Measurements from ENCODE around the gene MUSK.

Gene MUSK

DNA sequence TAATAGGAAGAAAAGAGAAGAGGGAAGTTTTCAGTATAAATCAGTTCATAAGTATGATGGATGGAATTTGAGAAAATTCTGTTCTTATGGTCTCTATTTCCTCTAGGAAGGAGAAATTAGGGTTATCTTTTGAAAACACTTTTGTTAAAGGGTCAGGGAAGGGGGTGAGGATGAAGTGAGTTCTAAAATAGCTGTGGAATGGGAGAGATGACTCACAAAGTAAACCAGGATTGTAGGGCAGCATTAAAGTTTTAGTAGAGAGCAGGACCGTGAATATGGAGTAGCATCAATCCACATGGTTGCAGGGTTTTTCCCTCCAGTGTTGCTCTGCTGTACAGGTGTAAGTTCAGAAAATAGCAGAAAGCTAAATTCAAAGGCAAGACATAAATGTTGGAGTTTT lies 32.4 kb downstream of the MUSK start:
- DNase-seq, result no peak

GRCh38 chr9:110703669-110704068 lies 35.1 kb downstream of the MUSK start:
- DNase-seq, result no peak

DNA sequence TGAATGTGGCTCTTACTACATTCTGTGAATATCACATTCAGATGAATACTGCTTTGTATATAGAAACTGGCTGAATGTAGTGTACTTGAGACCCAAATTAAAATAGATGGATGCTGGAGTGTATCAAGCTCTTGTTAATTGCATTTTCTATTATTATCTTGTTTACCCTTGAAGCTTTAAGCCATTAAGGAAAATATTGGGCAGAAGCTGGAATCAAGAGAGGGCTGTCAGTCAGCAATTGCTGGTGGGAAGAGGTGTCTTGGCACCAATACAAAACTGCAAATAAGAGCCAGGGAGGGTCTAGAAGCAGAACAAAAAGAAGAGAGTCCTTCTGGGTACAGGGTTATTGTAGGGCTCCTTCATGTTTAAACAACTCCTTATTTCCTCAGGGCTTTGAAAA lies 38.8 kb downstream of the MUSK start:
- no peak for DNase-seq

DNA sequence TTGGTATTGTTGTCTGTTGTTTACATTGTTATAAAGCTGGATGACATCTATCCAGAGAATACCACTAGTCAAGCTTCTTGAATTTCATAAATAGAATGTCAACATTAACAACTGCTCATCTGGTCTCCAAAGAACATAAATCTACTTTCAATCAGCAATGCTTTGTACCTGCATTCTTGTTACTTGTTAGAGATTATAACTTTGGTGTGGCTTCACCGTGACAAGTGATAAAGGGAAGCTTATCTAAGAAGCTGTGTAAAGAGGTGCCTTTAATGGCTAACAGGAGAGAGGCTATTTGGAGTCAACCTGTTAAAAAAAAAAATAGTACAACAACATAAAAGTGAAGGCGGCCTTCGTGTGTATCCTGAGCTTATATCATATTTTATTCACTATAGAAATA lies 41.8 kb downstream of the MUSK start:
- DNase-seq, result no peak

GRCh38 chr9:110712955-110713354 lies 44.4 kb downstream of the MUSK start:
- no peak for DNase-seq

DNA sequence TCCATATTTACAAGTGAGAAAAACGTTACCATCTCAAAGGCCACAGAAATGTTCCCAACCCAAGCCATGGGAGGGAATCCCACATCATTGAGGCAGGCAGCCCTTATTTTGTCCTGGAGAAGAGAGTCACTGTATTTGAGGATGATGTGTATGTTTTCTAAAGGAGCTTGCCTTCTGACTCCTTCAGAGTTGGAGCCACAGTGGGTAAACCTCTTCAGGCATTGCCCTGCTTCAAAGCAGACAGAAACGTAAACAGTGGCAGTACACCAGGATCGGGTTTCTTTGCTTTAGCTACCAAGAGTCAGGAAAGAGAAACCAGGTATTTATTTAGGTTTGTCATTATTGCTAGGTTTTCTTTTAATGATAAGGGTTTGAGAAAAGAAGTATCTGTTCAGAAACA lies 45.7 kb downstream of the MUSK start:
- DNase-seq, result peak; percentile 61 to 70

DNA sequence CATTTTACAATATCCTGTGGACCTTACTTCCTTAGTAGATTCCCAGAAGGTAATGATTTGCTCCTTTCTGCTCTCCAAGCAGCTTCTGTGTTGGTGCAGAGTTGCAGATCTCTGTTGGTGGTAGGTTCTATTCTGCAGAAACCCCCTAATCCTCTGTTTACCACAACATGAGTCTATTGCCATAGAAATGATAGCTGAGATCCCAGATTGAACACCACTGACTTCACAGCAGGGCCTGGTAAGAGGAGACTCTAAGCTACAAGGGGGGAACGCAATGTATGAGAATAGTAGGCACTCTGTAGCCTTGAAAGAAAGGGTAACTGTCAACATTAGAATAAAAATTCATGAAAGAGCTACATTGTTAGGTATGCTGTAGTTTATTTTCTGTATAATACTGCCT lies 59.5 kb downstream of the MUSK start:
- no peak for DNase-seq

DNA sequence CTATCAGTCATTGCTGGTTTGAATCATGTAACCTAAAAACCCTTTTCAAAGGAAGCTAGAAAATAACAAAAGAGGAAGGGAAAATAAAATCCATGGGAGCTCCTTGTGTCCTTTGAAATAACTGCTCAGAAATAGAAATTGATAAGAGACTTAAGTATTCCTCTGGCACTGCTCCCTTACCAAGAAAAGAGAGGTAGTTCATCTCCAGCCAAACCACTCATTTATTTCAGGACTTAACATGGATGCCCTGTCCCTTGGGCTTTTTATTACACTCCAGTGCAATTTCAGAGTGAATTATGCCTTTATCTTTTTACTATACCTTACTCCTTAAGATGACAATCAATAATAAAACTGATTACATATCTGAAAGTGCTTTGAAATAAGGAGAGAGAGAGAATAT lies 61.0 kb downstream of the MUSK start:
- DNase-seq, result no peak

- no peak for DNase-seq
These were observed 62.9 kb downstream of the MUSK start for GRCh38 chr9:110731437-110732028.

- DNase-seq, result no peak
These were observed 70.4 kb downstream of the MUSK start for GRCh38 chr9:110738982-110739381.

DNA sequence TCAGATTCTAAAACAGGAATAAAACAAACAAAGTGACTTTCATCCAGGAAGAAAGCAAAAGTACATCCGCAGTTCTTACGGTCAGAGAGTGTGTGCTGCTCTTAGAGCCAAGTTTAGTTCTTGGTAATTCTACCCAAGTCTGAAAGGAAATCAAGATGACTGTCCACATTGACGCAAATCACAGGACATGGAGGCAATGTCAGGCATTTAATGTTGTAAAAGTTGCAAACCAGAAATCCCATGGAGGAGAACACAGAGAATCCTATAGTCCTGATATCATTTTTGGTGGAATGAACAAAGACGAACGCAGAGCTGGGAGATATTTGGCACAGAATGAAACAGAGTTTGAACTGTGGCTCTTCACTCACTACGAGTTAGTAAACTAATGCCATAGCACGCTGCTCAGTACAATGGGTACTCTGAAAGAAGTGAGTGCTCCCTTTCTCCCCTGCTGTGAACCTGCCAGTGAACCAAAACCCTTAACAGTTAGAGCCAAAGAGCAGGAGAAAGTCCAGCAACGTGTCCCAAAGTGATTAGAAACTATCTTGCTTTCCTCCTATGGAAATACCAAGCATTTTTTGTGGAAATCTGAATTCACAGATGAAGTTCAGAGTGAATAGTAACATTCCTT lies 74.3 kb downstream of the MUSK start:
- no peak for DNase-seq

GRCh38 chr9:110744715-110745384 lies 76.3 kb downstream of the MUSK start:
- no peak for DNase-seq

- DNase-seq, result no peak
These were observed 77.1 kb downstream of the MUSK start for GRCh38 chr9:110745676-110746075.

- no peak for DNase-seq
These were observed 77.8 kb downstream of the MUSK start for GRCh38 chr9:110746211-110746930.

- DNase-seq, result no peak
These were observed 79.8 kb downstream of the MUSK start for GRCh38 chr9:110748251-110748893.

DNA sequence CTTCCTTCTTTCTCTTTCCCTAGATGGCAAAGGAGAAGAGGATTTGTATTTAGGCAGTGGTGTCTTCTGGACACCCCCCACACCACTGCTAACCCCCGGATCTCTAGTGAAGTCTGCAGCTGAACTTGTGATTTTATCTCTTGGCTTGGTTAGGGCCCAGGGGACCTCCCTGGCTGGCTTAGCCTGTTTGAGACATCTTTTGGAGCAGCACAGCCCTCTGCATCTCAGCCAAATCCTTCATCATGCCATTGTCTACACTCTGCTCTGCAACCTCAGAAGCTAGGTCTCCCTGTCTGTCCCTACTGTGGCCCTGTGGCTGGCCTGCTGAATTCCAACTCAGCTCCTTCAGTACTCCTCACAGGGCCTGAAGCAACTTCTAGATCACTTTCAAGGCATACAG lies 81.7 kb downstream of the MUSK start:
- DNase-seq, result no peak

DNA sequence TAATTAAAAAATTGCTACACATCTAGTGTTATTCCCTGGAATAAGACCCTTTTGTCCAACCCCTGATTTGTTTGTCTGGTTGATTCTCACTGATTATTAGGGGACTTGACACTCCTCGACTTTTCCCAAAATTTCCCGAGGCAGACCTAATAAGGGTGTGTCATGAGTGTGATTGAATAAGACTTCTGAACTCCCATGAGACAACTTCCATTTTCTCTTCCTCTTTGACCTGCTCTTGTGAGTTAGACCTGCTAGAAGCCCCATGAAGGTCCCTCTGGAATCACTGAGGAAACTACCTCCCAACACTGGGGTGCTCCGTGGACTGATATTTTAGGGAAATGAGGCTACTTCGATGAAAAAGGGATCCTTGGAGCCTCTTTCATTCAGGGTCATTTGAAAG lies 83.4 kb downstream of the MUSK start:
- no peak for DNase-seq

- no peak for DNase-seq
These were observed 84.2 kb downstream of the MUSK start for GRCh38 chr9:110752766-110753165.

DNA sequence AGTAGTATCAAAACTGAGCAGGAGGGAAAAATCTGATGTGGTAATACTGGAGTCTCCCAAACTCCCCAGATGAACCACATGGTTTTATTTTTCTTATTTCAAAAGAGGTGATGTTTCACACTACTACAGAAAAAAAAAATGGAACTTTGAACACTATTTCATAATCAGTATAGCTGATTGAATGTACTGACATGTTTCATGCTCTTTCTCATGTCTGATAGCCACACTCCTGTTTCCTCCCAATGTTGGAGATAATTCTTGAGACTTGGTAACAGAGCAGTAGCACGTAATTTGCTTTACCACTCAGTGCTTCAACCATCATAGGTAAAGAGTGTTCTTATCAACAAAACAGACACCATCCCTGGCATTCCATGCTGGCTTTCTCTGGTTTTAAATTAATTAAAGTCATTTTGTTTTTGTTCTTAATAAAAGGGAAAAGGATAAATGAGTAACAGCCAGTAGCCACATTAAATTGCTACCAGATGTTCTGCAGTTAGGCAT lies 85.2 kb downstream of the MUSK start:
- DNase-seq, result no peak

DNA sequence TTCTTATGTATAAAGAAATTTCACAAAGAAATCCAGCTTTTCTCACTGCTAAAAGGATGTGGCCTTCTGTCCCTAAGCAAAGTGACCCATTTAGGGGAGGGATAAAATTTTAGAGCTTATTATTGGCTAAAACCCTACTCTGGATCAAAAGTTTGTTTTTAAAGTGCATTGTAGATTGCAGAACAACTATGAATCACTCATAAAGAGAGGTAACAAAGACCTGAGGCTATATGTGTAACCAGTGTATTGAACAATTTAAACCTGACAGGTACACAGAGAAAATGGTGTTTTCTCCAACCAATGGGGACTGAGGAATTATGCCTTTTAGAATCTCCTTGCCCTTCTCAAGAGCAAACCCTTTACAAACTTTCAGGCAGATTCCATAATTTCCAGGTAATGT lies 86.6 kb downstream of the MUSK start:
- no peak for DNase-seq

DNA sequence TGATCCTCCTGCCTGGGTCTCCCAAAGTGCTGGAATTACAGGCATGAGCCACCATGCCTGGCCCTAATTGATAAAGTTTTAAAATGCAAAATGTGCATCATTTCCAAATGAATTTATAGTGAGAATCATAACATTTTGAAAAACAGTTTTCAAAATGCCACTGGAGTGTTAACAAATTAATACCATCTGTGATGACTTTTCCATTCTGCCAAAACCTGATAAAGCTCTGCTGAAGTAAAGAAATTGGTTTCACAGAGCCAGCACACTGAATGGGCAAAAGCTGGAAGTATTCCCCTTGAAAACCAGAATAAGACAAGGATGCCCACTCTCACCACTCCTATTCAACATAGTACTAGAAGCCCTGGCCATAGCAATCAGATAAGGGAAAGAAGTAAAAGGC lies 89.6 kb downstream of the MUSK start:
- no peak for DNase-seq

DNA sequence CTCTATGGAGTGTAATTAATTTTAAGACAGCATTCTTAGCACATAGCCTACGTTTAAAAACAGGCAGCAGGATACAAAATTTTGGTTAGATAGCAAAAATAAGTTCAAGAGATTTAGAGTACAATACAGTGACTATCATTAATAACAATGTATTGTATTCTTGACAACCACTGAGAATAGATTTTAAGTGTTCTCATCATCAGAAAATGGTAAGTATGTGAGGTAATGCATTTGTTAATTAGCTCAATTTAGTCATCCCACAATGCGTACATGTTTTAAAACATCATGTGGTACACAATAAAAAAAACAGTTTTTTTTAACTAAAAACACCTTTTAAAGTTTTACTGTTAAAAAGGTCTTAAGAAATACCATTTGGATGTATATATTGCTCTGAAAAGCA lies 94.2 kb downstream of the MUSK start:
- DNase-seq, result no peak

- no peak for DNase-seq
These were observed 95.0 kb downstream of the MUSK start for GRCh38 chr9:110763568-110763967.

All from SHP77 (cell line).